Measurements from ENCODE around the gene PALM. TPM values are rescaled to one million over a fixed set of nuclear protein-coding genes. Genes with fewer than 3 reads are reported as not detected.

Gene PALM
- total RNA-seq, 1 donor from 2014 or later: 30.1 TPM

DNA sequence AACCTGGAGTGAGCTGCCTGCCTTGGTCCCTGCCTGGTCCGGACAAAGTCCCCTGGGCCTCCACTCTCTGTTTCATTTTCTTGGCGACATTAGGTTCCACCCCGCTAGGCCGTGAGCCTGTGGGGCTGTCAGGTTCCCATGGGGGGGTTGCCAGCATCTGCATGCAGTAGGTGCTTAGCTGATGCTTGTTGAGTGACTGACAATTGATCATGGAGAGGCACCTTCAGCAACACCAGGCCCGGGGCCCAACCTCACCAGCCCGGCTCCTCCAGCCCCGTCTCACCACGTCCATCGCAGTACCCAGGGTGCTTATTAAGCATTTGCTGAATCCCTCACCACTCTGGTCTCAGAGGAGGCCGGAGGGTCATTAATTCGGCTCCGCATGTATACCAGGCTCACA, 55.6 kb downstream of the PALM start:
- DNase-seq: no peak
- no peak for ATAC-seq
- intact Hi-C loops (cut with micrococcal nuclease): no loop called here

DNA sequence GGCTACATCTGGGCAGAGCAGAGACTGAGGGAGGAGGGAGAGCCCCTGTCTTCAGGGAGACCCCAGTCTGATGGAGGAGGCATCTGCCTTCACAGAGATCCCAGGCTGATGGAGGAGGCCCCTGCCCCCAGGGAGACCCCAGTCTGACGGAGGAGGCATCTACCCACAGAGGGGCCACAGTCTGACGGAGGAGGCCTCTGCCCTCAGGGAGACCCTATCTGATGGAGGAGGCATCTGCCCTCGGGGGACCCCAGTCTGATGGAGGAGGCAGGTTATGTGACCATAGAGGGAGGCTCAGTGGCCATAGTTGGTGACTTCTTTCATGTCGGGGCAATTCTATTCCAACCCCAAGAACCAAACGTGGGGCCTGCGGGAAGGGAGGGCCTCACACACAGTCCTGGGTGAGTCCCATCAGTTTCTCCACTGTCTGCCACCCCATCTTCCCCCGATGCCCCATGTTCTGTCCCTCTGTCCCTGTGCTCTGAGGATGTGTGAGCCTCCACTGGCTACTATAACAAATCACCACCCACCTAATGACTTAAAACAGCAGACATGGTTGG, 56.5 kb downstream of the PALM start:
- DNase-seq (peak; percentile 16), ATAC-seq (no peak)
- intact Hi-C loops (cut with micrococcal nuclease): no loop called here

DNA sequence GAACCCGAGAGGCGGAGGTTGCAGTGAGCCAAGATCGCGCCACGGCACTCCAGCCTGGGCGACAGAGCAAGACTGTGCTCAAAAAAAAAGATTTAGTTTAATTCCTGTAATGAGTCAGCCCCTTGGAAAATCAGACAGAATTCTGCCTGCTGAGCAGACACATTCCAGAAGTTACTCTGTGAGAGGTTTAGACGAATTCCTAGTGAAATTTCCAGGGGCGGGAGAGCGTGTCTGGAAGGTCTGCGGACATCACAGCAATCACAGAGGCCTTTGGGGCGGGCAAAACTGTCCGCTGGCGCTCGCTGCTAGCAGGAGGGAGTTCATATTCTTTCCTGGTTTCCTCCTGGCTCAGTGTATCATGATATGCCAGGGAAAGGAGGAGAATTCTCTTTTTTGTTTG, 59.7 kb downstream of the PALM start:
- ATAC-seq (no peak), DNase-seq (no peak)
- intact Hi-C loops (cut with micrococcal nuclease): no loop called here

DNA sequence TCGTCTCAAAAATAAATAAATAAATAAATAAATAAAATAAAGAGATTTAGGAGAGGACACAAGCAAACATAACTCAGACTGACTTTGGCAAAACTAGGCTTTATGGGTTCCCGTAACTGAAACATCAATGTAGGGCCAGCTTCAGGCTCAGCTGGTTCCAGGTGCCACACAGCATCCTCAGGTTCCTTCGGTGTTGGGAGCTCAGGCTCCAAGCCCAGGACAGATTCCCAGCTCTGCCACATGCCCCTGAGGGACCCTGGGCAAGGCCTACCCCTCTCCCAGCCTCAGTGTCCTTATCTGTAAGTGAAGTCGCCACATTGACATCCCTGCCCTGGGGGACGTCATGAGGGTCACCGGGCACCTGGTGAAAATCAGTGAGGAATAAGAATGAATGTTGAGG, 60.9 kb downstream of the PALM start:
- intact Hi-C loops (cut with micrococcal nuclease): no loop called here
- DNase-seq: peak; percentile 13

DNA sequence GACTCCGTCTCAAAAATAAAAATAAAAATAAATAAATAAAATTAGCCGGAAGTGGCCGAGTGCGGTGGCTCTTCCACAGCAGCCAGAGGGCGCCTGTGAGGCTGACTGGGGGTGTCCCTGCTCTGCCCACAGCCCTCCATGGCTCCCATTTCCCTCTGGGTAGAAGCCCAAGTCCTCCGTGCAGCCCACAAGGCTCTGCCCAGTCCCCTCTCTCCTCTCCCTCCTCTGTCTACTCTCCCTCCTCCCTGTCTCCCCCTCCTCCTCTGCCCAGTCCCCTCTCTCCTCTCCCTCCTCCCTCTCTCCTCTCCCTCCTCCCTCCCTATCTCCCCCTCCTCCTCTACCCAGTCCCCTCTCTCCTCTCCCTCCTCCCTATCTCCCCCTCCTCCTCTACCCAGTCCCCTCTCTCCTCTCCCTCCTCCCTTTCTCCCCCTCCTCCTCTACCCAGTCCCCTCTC, 62.6 kb downstream of the PALM start:
- ATAC-seq (peak; percentile 52), DNase-seq (peak; percentile 55)
- intact Hi-C loops (cut with micrococcal nuclease): no loop called here

More for the DNA sequence above, 60.9 kb downstream of the PALM start:
- ATAC-seq: no peak

DNA sequence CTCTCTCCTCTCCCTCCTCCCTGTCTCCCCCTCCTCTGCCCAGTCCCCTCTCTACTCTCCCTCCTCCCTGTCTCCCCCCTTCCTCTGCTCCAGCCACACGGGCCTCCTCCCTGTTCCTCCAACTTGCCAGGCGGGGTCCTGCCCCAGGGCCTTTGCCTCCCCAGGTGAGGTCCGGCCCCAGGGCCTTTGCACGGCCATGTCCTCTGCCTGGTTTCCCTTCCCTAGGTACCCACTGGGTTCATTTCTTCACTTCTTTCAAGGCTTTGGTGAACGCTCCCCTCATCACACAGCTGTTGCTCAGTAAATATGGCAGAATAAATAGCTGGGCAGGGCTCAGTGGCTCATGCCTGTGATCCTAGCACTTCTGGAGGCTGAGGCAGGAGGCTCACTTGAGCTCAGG, 63.3 kb downstream of the PALM start:
- ATAC-seq: no peak
- intact Hi-C loops (cut with micrococcal nuclease): no loop called here
- DNase-seq: no peak

DNA sequence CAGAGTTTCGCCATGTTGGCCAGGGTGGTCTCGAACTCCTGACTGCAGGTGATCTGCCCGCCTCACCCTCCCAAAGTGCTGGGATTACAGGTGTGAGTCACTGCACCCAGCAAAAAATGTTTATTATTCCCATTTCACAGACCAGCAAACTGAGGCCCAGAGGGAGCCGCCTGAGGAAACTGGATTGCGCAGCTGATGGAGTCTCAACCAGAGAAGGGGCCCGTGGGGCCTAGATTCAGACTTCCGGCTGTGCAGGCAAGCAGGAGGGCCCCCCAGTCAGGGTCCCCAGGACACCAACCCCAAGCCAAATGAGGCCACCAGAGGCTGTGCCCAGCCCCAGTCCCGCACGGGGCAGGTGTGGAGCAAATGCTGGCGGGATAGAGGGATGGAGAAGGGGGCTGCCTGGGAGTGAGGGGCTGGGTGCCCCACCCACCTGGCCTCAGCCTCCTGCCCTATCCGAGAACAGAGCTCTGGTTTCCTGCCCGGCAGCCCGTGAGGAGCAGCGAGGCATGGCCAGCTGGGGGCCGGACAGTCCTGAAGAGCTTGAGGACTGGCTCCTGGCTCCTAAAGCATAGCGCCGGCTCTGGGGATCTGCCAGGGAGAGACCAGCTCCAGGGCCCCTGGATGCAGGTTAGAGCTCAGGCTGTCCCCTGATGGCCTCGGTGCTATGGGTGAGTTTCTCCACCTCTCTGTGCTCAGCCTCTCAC, 64.1 kb downstream of the PALM start:
- intact Hi-C loops (cut with micrococcal nuclease): no loop called here
- ATAC-seq: no peak
- peak; percentile 25 for DNase-seq

DNA sequence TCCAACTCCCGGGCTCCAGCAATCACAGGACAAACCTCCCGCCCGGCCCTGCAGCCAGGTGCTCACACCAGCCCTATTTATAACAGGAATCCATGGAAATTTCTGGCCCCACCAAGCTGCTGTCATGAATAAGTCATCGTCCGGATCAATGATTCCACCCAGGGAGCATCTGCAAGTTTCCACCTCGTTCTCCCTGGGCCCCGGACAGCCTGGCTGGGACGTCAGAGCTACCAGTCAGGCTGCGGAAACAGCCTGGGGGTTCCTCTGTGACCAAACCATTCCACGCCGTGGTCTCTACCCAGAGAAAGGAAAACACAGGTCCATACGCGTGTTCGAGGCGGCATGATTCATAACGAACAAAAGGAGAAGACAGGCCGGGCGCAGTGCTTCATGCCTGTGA, 67.8 kb downstream of the PALM start:
- DNase-seq (peak; percentile 19), ATAC-seq (no peak)
- intact Hi-C loops (cut with micrococcal nuclease): no loop called here

DNA sequence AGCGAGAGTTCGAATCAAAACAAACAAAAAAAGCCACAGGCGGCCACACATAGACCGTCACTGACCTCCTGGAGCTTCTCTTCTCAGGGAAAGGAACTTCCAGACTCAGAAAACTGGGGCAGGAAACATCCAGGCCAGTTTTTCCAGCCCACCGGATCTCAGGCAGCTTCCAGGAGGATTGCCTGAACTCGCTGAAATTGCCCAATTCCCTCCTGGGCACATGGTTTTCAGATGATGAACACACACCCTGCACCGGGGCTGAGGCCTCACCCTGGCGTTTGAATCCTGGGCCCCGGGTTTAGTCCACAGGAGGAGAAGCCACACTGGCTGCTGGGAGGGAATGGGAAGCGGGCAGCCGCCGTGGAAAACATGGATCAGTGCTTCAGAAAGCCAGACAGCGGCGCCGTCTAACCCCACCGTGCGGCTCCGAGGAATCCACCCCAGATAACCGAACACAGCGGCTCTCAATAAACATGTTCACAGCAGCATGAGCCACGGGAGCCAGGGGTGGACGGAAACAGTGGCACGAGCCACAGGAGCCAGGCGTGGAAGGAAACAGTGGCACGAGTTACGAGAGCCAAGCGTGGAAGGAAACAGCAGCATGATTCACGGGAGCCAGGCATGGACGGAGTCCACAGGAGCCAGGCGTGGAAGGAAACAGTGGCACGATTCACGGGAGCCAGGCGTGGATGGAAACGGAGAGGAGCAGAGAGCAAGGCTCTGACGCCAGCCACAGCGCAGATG, 70.3 kb downstream of the PALM start:
- intact Hi-C loops (cut with micrococcal nuclease): no loop called here
- DNase-seq: peak; percentile 51
- ATAC-seq: peak; percentile 67

DNA sequence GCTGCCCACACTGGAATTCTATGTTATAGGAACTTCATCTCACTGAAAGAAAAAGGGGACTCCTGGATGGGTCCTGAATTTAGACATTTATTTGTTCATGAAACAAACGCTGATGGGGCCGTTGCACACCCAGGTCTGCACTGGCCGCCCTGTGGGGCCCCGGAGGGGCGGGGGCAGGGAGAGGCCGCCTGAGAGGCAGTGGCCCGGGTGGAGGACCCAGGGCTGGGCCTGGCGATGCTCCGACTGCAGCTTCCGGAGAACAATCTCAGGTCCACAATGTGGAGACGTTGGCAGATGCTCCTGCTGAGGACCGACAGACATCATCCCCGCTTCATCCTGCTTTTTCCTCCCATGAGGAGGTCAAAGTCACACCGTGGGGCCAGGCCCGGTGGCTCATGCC, 72.2 kb downstream of the PALM start:
- intact Hi-C loops (cut with micrococcal nuclease): no loop called here
- no peak for ATAC-seq
- peak; percentile 30 for DNase-seq

DNA sequence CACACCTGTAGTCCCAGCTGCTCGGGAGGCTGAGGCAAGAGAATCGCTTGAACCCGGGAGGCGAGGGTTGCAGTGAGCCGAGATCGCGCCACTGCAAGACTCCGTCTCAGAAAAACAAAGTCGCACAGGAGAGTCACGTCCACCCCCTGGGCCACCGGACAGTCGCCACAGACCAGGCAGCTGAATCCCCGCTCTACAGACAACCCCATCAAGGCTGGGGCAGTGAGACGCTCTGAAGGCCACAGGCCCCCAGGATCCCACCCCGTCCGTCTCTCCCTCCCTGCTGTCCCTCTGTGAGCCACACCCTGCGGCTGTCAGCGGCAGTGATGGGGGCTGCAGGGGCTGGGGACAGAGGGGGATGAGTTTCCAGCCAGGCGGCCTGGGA, 73.1 kb downstream of the PALM start:
- no peak for DNase-seq
- intact Hi-C loops (cut with micrococcal nuclease): no loop called here
- ATAC-seq: no peak

DNA sequence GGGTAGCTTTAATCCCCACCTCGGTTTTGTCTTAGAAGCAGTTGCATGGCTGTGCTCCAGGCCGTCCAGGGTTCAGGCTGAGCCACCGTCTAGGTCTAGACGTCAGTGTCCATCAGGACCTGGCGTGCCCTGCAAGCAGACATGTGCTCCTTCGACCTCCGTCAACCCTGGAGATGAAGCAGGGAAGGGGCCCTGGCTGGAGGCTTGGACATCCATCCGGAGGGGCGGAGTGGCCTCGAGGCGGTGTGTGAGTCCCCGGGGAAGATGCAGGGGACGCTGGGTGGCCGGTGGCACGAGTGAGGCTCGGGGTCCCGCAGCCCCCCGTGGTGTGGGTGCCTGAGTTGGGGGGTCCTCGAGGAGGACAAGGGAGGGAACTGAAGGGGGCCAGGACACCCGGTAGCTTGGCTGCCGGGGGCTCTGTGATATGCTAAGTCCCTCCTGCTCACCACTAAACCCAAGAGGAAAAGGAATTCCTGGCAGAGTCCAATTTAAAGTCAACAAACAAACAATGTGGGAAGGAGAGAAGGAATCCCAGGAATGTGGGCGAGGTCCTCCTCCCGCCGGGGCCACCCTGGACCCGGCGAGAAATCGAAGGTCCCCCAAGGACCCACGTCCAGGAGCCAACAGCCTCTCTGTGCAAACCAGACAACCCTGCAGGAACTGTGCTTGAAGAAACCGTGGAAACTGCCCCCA, 73.6 kb downstream of the PALM start:
- intact Hi-C loops (cut with micrococcal nuclease): no loop called here
- DNase-seq: no peak
- ATAC-seq: peak; percentile 63

DNA sequence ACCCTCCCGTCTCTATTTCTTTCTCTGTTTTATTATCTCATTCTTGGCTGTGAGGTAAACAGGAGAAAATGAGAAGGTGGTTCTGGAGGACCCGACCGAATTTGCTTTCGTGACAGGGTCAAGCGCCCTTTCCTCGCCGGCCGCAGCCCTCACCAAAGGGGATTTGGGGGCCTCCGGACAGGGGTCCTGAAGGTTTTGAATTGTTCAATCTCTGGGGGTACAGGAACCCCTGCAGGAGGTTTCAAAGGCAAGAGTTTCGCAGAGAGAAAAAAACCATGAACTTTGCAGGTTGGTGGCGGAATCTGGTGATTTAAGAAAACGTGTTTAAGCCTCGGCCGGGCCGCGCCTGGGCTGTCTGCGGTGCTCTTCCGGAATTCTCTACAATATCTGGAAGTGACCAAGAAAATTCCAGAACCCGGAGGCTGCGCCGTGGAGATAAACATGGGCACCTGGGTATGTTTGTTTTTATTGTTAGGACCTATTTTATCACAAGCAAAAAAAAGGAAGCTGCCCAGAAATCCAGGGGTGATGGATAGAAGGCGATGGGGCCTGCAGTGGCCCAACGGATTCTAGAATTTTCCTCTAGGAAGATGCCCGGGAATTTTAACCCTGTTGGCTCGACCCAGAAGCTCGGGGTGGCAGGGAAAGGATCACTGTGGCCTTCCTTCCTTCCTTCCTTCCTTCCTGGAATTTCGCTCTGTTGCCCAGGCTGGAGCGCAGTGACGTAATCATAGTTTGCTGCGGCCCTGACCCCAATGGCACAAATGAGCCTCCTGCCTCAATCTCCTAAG, 74.3 kb downstream of the PALM start:
- DNase-seq: no peak
- peak; percentile 42 for ATAC-seq
- intact Hi-C loops (cut with micrococcal nuclease): no loop called here

DNA sequence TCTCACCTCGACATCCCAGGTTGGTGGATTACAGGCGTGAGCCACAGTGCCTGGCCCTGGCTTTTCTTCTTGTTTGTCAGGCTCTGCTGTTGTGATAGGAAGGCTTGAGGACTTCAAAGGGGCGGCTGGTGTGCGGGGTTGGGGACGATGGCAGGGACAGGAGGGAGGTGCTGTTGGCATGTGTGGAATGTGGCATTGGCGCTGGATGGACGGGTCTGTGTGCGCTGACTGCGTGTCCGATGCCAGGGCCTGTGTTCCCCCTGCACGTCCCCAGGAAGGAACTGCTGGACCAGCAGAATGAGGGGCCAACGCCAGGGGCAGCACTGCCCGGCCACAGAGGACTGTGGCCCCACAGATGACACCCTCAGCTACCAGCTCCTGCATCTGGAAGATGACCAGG, 75.8 kb downstream of the PALM start:
- no peak for DNase-seq
- intact Hi-C loops (cut with micrococcal nuclease): no loop called here
- no peak for ATAC-seq

DNA sequence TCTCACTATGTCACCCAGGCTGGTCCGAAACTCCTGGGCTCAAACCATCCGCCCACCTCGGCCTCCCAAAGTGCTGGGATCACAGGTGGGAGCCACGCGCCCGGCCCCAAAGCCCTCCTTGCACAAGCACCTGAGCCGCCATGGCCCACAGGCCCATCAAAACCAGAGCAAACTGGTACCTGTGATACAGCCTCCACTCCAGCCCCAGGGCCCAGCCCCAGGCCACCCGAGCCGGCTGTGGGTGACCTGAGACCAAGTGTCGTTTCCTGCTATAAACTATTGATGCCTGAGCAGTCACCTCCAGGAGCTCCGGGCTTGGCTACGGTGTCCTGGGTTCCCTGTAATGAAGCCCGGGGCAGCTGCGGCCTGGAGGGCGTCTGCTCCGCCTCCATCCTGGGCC, 78.8 kb downstream of the PALM start:
- no peak for DNase-seq
- intact Hi-C loops (cut with micrococcal nuclease): no loop called here
- ATAC-seq: no peak

DNA sequence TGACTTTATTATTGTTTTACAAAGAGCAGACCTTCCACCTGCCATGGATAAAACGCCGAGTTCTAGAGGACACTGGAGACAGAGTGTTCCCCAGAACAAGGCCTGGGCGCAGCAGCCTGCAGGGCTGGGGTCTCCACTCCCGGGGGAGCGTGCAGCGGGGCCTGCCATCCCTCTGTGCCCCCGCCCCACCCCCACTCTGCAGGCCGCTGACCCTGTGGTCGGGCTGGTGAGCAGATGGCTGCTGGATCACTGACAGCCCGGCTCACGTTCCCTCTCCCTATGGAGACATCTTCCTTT, 79.9 kb downstream of the PALM start:
- DNase-seq (no peak), ATAC-seq (no peak)
- intact Hi-C loops (cut with micrococcal nuclease): no loop called here

DNA sequence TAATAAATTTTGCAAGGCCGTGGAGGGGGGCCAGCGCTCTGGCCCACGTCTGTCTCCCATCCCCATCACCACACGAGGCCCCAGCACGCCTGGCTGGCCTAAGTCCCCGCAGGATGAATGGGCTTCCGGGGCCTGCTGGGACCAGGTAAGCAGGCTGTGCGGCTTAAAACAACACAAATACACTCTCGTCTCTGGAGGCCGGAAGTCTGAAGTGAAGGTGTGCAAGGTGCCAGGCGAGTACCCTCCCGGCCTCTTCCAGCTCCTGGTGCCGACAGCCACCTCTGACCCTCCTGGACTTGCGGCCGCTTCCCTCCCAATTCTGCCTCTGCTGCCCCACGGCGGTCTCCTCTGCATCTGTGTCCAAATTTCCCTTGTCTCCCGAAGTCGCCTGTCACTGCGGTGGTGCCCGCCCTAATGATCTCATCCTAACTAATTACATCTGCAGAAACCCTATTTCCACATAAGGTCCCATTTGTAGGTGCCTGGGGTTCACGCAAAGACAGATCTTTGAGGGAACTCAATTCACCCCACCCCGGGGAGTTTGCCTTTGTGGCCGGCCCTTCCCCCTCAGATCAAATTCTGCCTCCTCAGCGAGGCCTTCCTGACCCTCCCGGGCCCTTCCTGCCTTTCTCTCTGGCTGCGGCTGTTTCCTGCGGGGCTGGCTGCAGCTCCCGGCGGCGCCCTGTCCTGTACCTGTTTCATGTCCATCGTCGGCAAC, 80.4 kb downstream of the PALM start:
- intact Hi-C loops (cut with micrococcal nuclease): no loop called here
- ATAC-seq (peak; percentile 72), DNase-seq (no peak)

DNA sequence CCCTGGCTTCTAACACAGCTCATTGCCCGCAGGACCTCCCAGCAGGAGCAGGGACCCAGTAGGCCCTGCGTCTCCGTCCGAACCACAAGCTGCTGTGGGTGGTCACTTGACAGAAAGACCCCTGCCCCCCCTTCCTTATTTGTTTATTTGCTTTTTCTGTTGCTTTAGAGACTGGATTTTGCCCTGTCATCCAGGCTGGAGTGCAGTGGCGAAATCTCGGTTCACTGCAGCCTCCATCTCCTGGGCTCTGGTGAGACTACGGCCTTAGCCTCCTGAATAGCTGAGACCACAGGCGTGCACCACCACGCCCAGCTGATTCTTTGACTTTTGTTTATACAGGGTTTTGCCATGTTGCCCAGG, 80.9 kb downstream of the PALM start:
- intact Hi-C loops (cut with micrococcal nuclease): no loop called here
- DNase-seq (no peak), ATAC-seq (no peak)

DNA sequence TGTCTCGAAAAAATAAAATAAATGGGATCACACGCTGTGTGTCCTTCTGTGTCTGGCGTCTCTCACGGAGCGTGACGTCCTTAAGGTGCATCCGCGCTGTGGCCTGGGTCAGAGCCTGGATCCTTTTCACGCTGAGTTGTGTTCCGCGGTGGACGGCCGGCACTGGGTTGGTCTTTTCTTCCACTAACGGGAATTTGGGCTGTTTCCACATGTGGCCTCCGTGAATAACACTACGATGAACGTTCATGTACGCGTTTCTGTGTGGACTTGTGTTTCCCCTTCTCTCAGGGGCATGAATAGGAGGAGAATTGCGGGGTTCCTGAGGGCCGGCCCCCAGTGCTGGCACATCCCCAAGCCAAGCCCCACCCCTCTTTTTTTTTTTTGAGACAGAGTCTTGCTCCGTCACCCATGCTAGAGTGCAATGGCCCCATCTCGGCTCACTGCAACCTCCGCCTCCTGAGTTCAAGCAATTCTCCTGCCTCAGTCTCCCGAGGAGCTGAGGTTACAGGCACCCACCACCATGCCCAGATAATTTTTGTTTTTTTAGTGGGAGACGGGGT, 82.4 kb downstream of the PALM start:
- DNase-seq: no peak
- ATAC-seq: no peak
- intact Hi-C loops (cut with micrococcal nuclease): no loop called here

Data from left ventricle myocardium superior (tissue), 1 donor.